ENCODE measurements around the gene NR4A3.
"Not testable (repeated sequence)": the region's sequence is repeated elsewhere in the genome, so short reads cannot be mapped to it uniquely, and the experiment has no call there.

NR4A3 gene

DNA sequence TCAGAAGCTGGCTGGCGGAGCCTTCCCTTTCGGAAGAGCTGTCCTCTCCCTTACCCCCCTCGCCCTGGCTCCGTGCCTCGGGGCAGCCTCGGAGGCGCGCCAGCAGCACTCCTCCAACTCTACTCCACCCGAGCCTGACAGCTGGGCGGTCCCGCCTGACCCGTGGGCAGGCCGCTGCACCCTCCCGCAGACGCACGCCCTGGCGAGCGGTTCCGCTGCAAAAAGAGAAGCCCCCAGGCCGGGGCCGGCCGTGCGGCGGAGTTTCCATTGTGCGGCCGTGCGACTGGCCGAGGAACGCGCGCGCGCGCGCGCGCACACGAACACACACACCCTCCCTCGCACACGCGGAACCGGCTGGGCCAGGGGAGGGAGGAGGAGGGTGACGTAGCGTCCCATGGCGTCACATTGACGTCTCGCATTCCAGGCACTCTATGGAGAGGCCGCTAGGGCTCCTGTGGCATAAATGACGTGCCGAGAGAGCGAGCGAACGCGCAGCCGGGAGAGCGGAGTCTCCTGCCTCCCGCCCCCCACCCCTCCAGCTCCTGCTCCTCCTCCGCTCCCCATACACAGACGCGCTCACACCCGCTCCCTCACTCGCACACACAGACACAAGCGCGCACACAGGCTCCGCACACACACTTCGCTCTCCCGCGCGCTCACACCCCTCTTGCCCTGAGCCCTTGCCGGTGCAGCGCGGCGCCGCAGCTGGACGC is at the start of gene NR4A3:
TSS of gene NR4A3 (plus strand) at position 490 of the 713 bp plus-strand sequence. CDS start 6,158 bp downstream, outside the sequence.
- DNase-seq: peak; percentile 88

DNA sequence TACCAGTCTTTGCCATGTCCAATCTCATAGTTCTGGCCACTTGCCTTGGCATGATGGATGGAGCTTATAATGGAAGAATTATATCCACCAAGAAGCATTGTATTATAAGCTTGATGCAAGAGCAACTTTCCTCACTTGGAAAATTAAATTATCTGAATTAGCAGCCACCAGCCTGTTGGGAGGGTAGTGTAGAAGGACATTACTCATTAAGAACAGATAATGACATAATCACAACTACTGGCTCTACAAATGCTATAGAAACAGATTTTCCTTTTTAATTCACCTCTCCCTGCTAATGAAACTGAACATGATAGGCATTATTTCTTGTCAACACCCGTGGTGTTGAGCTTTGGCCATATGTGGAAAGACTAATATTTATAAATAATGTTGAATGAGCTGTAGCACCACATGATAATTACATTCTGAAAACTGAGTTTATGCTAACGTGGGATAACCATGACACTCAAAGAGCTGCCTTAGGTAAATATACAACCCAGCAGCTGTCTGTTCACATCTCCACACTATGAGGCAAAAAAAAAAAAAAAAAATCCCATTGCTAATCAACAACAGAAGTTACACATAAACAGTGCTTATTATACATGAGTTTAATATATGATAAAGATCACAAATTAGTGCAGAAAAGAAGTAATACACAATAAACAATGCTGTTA is 48.1 kb upstream of the NR4A3 start:
- DNase-seq: peak; percentile 65

DNA sequence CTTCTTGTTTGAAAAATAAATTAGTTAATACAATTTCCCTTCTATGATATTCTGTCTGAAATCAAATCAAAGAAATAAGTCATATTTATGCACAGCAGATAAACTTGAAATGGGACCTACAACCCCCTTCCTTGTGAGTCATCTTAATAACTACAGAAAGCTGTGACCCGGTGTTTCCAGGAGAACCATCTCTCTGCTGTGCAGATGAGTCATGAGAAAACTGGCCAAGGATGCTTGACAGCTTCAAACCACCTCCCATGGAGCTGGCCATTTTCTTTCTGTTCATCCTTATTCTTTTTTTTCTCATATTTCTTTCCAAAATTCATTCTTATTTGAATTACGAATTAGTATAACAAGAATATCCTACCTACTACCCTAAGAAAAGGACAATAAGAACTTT is 43.4 kb upstream of the NR4A3 start:
- no peak for DNase-seq

DNA sequence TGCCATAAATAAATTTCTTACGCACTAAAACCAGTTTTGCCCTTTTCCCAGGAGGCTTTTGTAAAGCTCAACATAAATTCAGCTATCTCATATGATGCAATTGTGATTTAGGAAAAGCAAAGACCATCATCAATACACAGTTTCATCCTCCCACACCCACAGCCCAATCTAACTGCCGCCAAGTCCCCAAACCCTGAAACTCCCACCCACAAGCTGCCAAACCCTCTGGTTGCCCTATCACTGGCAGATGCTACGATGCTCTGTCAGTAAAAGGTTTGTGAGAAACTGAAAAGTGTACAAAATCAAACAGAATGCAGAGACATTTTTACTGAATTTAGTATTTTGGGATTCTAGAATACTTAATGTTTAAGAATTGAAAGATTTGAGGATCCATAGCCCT is 42.8 kb upstream of the NR4A3 start:
- DNase-seq: no peak

DNA sequence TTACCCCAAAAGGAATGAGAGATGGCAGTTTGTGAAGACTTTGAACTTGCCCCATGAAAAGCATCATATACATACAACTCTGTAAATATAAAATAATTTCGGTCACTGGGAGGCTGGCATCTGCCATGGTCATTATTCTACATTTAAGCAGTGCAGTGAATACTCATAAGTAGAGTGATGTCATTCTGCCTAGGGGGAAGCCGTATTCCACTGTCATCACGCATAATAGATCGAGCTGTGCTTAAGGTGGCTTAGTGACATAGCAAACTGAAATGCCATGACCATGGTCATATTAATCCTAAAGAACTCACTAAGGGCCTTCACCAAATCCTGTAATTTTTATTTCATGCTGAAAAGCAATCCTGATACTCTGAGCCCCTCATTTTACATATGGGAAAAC is 42.4 kb upstream of the NR4A3 start:
- no peak for DNase-seq

- not testable (repeated sequence) for DNase-seq
Observed at GRCh38 chr9:99782349-99782748, 39.3 kb upstream of the NR4A3 start.

GRCh38 chr9:99782962-99783718 is 38.5 kb upstream of the NR4A3 start:
- no peak for DNase-seq

DNA sequence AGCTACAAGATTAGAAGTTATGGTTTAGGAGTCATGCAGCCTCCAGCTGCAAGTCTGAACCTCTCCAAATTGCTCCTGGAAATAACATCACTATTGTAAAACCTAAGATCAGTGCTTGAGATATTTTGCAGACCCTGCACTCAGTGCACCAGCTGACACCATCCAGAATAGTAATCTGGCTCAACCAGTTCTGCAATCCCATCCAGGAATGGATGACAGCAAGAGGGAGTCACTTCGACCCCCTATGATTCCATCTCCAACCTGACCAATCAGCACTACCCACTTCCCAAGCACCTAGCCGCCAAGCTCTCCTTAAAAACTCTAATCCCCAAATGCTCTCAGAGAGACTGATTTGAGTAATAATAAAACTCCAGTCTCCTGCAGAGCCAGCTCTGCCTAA is 37.9 kb upstream of the NR4A3 start:
- DNase-seq: no peak

DNA sequence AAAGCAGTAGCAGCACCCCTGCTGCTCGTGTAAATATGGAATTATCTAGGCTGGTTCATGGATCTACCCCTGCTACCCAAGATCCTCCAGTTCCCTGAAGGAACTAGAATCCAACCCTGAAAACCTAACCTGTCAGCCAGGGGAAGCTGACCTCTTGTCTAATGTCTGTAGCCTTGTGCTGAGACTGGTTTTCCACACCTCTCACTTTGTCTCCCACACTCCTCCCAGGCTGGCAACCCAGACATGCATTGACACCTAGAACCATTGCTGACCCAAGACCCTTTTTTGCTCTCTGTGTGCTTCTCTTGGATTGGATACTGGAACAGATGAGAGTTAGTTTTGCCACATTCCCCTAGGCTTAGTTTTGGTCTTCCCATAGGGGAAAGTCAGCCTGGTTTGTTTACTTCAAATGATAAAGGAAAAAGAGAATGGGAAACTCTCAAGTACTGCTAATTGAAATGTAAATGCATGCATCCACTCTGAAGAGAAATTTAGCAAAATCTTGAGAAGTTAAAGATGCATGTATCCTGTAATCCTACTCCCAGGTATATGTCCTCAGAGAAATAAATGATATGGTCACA is 36.6 kb upstream of the NR4A3 start:
- no peak for DNase-seq

DNA sequence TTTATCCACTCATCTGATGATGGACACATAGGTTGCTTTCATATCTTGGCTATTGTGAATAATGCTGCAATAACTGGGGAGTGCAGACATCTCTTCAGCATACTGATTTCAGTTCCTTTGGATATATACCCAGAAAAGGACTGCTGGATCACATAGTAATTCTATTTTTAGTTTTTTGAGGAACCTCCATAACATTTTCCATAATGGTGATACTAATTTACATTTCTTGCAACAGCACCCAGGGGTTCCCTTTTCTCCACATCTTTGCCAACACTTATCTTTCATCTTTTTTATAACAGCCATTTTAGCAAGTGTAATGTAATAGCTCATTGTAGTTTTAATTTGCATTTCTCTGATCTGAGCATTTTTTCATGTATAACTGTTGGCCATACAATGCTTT is 34.1 kb upstream of the NR4A3 start:
- DNase-seq: no peak

- DNase-seq: no peak
Observed at GRCh38 chr9:99793528-99793927, 28.2 kb upstream of the NR4A3 start.

DNA sequence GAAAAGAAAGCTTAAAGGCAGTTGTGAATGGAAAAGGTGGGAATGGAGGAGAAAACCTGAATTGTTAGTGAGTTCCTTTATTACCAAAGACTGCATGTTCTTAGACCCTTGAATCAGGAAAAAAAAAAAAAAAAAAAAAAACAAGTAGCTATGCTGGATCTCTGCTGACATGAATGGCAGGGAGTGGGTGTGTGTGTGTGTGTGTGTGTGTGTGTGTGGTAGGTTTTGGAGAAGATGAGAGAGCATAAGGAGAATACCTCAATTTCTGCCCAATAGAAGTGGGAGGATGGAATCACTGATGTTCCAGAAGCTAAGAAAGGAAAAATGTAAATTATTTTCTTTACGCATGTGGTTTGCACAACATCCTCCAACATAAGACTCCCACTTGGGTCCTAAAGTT is 25.5 kb upstream of the NR4A3 start:
- DNase-seq: no peak

- no peak for DNase-seq
Observed at GRCh38 chr9:99801775-99802174, 19.9 kb upstream of the NR4A3 start.

- no peak for DNase-seq
Observed at GRCh38 chr9:99803694-99804093, 18.0 kb upstream of the NR4A3 start.

- DNase-seq: peak; percentile 45
Observed at GRCh38 chr9:99807276-99807852, 14.3 kb upstream of the NR4A3 start.

DNA sequence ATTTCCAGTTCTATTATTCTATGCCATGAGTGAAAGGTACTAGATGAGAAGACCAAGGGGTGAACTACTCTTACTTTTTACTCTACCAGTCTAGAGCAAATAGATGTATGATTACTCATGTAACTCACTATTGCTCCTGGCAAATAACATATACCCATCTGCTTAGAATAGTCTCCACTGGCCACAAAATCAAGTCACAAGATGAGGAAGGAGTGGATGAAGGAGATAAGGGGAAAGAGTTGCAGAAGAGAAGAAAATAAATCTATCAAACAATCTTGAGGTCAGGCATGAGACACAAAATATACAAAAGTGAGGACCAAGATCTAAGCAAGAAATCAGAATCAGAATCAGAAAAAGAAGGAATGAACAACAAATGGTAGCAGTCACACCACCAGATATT is 13.7 kb upstream of the NR4A3 start:
- DNase-seq: no peak

DNA sequence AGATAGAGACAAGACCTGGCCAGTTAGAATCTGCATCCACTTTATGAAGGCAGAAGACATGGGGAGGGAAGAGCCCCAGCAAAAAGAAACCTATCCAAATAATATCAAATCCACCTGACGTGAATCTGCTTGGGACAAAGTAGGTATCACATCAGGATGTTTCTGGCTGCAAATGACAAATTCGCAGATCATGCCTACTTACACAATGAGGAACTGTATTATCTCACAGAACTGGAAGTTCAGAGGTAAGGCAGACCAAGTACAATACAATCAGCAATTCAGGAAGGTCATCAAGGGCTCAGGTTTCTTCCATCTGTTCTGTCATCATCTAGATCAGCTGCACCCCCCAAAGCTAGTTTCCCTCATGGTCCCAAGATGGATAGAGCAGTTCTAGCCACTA is 13.2 kb upstream of the NR4A3 start:
- DNase-seq: no peak

- no peak for DNase-seq
Observed at GRCh38 chr9:99809586-99810319, 11.9 kb upstream of the NR4A3 start.

DNA sequence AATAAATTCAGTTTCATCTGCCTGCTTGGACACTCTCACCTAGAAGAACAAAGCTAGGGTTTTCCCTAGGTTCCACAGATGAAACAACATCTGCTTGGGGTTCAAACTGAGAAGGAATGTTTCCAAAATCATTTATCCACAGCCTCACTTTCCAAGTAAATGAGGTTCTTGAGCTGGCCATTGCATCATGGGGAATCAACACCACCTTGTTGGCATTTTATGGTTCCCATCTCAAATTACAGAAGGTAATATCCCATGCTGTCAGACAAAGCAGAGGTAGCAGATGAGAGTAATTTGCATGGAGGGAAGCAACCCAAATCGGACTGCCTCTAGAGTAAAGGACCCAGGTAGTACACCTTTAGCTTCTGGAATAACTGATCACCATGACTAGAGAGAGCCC is 10.5 kb upstream of the NR4A3 start:
- DNase-seq: no peak

- DNase-seq: no peak
Observed at GRCh38 chr9:99811598-99812383, 9.9 kb upstream of the NR4A3 start.

DNA sequence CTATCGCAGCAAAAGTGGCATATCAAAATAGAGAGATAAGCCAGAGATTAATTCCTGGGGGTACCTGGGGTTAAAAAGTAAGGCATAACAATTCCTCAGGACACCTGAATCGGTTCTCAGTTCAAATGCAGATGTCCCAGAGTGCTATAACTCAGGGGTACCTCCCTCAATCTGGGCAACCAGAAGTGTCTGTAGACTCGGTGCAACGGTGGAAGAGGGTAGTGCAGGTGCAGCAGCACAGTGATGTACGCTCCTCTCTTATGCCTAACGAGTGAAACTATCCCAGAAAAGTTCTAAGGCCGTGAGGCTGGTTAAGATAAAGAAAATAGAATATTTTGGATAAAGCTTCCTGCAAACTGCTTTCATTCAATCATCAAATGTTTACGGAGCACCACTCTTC is 7.9 kb upstream of the NR4A3 start:
- no peak for DNase-seq

GRCh38 chr9:99814359-99814758 is 7.3 kb upstream of the NR4A3 start:
- DNase-seq: no peak
